ENCODE data around the gene CLPTM1.
"Not testable (repeated sequence)": the region's sequence is repeated elsewhere in the genome, so short reads cannot be mapped to it uniquely, and the experiment has no call there.

Gene CLPTM1

DNA sequence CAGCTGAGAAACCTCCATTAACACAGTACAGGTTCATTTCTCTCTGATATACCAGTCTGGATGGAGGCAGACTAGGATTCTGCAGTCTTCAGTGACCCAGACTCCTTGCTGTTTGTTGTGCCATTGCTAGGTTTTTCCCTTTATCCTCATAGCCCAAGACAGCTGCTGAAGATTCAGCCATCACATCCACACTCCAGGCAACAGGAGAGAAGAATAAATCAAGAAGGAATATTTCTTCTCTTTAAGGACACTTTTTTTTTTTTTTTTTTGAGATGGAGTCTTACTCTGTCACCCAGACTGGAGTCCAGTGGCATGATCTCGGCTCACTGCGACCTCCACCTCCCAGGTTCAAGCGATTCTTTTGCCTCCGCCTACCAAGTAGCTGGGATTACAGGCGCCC, 14.3 kb downstream of the CLPTM1 start:
- no peaks in the 10 kb centered on the region for H3F3A ChIP-seq (ENCODE audit: control insufficient read depth, insufficient read depth)
- H3K4me1 ChIP-seq (ENCODE audit: control insufficient read depth, low read length): no peaks in the 10 kb centered on the region
- H3K79me2 ChIP-seq (ENCODE audit: control insufficient read depth, low read length): peaks cover 18% of the 10 kb centered on the region
- H3K4me3 ChIP-seq (ENCODE audit: low read length): no peak overlapping the region
- no peak overlapping the region for H3K27ac ChIP-seq (ENCODE audit: low read depth, low read length)
- H3K27me3 ChIP-seq (ENCODE audit: control insufficient read depth, low read length): no peaks in the 10 kb centered on the region
- H4K20me1 ChIP-seq (ENCODE audit: control insufficient read depth, insufficient read depth, low read depth, low read length): no peaks in the 10 kb centered on the region
- TF ChIP-seq, protein P1, sequence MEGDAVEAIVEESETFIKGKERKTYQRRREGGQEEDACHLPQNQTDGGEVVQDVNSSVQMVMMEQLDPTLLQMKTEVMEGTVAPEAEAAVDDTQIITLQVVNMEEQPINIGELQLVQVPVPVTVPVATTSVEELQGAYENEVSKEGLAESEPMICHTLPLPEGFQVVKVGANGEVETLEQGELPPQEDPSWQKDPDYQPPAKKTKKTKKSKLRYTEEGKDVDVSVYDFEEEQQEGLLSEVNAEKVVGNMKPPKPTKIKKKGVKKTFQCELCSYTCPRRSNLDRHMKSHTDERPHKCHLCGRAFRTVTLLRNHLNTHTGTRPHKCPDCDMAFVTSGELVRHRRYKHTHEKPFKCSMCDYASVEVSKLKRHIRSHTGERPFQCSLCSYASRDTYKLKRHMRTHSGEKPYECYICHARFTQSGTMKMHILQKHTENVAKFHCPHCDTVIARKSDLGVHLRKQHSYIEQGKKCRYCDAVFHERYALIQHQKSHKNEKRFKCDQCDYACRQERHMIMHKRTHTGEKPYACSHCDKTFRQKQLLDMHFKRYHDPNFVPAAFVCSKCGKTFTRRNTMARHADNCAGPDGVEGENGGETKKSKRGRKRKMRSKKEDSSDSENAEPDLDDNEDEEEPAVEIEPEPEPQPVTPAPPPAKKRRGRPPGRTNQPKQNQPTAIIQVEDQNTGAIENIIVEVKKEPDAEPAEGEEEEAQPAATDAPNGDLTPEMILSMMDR (IDR thresholded peaks at IDR 0.05; ENCODE audit: low read depth, low read length, poor library complexity, severe bottlenecking): no peak
- TF ChIP-seq EZH2phosphoT487 (IDR thresholded peaks at IDR 0.05; ENCODE audit: borderline replicate concordance, low read length): no peak
- no peaks in the 10 kb centered on the region for H3K9me2 ChIP-seq (replicated peaks; ENCODE audit: control insufficient read depth, low read length)
- H3K9me3 ChIP-seq (ENCODE audit: control insufficient read depth, insufficient read depth, low read length): no peaks in the 10 kb centered on the region
- peaks cover 44% of the 10 kb centered on the region for H3K36me3 ChIP-seq (ENCODE audit: control insufficient read depth, low read length)
- no peak overlapping the region for H3K4me2 ChIP-seq (ENCODE audit: low read length)

DNA sequence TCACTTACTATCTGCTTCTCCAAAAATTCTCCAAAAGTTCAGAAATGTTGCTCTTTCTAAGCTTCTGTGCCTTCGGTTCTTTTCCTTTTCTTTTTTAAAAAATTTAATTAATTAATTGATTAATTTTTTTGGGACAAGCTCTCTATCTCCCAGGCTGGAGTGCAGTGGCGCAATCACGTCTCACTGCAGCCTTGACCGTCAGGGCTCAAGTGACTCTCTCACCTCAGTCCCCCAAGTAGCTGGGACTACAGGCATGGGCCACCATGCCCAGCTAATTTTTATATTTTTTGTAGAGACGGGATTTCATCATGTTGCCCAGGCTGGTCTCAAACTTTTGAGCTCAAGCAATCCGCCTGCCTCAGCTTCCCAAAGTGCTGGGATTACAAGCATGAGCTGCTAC, 16.3 kb downstream of the CLPTM1 start:
- Histone ChIP-seq H3K36me3 (ENCODE audit: control insufficient read depth, low read length) (peaks cover 54% of the 10 kb centered on the region), H3K79me2 (ENCODE audit: control insufficient read depth, low read length) (peaks cover 14% of the 10 kb centered on the region)
- not testable (repeated sequence) for H3K27ac ChIP-seq (ENCODE audit: low read depth, low read length); H4K20me1 ChIP-seq (ENCODE audit: control insufficient read depth, insufficient read depth, low read depth, low read length); H3K4me3 ChIP-seq (ENCODE audit: low read length); H3K27me3 ChIP-seq (ENCODE audit: control insufficient read depth, low read length); H3K9me2 ChIP-seq (replicated peaks; ENCODE audit: control insufficient read depth, low read length); H3K4me1 ChIP-seq (ENCODE audit: control insufficient read depth, low read length); H3K4me2 ChIP-seq (ENCODE audit: low read length); H3F3A ChIP-seq (ENCODE audit: control insufficient read depth, insufficient read depth); H3K9me3 ChIP-seq (ENCODE audit: control insufficient read depth, insufficient read depth, low read length)

DNA sequence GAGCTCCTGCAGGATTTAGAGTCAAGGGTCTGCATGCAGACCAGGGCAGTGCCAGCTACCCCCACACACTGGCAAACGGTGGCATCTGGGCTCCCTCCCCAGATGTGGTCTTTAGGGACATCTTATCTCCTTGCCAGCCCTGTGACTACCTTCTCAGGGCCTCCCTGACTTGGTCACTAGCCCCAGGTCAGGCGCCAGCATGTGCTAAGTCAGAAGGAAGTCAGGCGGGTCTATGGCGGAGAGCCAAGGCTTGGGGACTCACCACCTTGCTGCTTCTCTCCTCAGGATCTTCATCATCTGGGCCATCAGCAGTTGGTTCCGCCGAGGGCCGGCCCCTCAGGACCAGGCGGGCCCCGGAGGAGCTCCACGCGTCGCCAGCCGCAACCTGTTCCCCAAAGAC, 17.6 kb downstream of the CLPTM1 start:
- peaks cover 12% of the 10 kb centered on the region for H3K79me2 ChIP-seq (ENCODE audit: control insufficient read depth, low read length)
- H3K9me3 ChIP-seq (ENCODE audit: control insufficient read depth, insufficient read depth, low read length): no peaks in the 10 kb centered on the region
- H3K4me2 ChIP-seq (ENCODE audit: low read length): no peak overlapping the region
- no peak overlapping the region for H3K27ac ChIP-seq (ENCODE audit: low read depth, low read length)
- H3K4me3 ChIP-seq (ENCODE audit: low read length): no peak overlapping the region
- H3K27me3 ChIP-seq (ENCODE audit: control insufficient read depth, low read length): no peaks in the 10 kb centered on the region
- no peaks in the 10 kb centered on the region for H3K9me2 ChIP-seq (replicated peaks; ENCODE audit: control insufficient read depth, low read length)
- no peaks in the 10 kb centered on the region for H3K4me1 ChIP-seq (ENCODE audit: control insufficient read depth, low read length)
- H3K36me3 ChIP-seq (ENCODE audit: control insufficient read depth, low read length): peaks cover 62% of the 10 kb centered on the region
- no peaks in the 10 kb centered on the region for H3F3A ChIP-seq (ENCODE audit: control insufficient read depth, insufficient read depth)
- no peaks in the 10 kb centered on the region for H4K20me1 ChIP-seq (ENCODE audit: control insufficient read depth, insufficient read depth, low read depth, low read length)
- TF ChIP-seq EZH2phosphoT487 (IDR thresholded peaks at IDR 0.05; ENCODE audit: borderline replicate concordance, low read length): no peak
- TF ChIP-seq, protein P1 (IDR thresholded peaks at IDR 0.05; ENCODE audit: low read depth, low read length, poor library complexity, severe bottlenecking): no peak

DNA sequence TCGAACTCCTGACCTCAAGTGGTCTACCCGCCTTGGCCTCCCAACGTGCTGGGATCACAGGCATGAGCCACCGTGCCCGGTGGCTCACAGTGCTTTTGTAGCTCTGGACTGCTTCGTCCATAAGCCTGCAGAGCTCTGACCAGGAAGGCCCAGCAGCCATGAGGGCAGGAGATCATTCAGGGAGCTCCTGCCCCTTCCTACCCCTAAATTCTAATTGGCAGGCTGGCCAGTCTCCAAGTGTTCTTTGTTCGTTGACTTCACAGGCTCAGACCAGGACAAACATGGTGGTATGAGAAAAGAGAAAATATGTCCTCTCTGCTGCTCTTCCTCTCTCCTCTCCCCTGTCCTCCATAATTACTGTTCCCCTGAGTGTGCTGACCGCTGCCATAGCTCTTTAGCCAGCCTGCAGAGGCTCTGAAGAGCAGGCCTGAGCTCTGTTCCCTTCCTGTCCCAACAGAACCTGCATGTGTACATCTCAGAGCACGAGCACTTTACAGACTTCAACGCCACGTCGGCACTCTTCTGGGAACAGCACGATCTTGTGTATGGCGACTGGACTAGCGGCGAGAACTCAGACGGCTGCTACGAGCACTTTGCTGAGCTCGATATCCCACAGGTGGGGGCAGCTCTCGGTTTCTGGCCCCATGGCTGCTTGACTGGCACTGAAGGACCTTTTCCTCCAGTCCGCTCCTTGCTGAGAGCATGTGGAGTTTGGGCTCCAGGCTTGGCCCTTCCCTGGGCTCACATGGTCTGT, 19.0 kb downstream of the CLPTM1 start:
- Histone ChIP-seq H3K36me3 (ENCODE audit: control insufficient read depth, low read length) (peaks cover 57% of the 10 kb centered on the region), H3K27ac (ENCODE audit: low read depth, low read length) (no peak overlapping the region), H3F3A (ENCODE audit: control insufficient read depth, insufficient read depth) (no peaks in the 10 kb centered on the region), H3K9me2 (replicated peaks; ENCODE audit: control insufficient read depth, low read length) (no peaks in the 10 kb centered on the region), H3K79me2 (ENCODE audit: control insufficient read depth, low read length) (peaks cover 11% of the 10 kb centered on the region), H3K4me3 (ENCODE audit: low read length) (no peak overlapping the region), H3K9me3 (ENCODE audit: control insufficient read depth, insufficient read depth, low read length) (no peaks in the 10 kb centered on the region), H3K4me1 (ENCODE audit: control insufficient read depth, low read length) (no peaks in the 10 kb centered on the region), H3K4me2 (ENCODE audit: low read length) (no peak overlapping the region), H4K20me1 (ENCODE audit: control insufficient read depth, insufficient read depth, low read depth, low read length) (no peaks in the 10 kb centered on the region), H3K27me3 (ENCODE audit: control insufficient read depth, low read length) (no peaks in the 10 kb centered on the region)
- no peak for TF ChIP-seq EZH2phosphoT487 (IDR thresholded peaks at IDR 0.05; ENCODE audit: borderline replicate concordance, low read length)
- TF ChIP-seq, protein P1 (IDR thresholded peaks at IDR 0.05; ENCODE audit: low read depth, low read length, poor library complexity, severe bottlenecking): no peak
